ENCODE data around the gene RPS29. TPM values are rescaled to one million over a fixed set of nuclear protein-coding genes. Genes with fewer than 3 reads are reported as not detected.

The RPS29 gene
- polyA plus RNA-seq, 1 of the 3 experiments (the other 2 are of a cell fraction): 11,220 TPM

- CTCF ChIA-PET: interaction anchor here (0.8 to 6.1 kb wide), 4 partner anchors 9 to 230 kb away, joined by 5 to 39 read pairs (median 7); partner anchors contain the start of genes DNAAF2 and NEMF
These were observed 37.2 kb upstream of the RPS29 start for GRCh38 chr14:49623387-49623786.

More at GRCh38 chr14:49623387-49623786, 37.2 kb upstream of the RPS29 start:
- H2AFZ ChIP-seq (ENCODE audit: low read depth): no peak overlapping the region
- peaks cover 18% of the 10 kb centered on the region for H3F3A ChIP-seq (replicated peaks; ENCODE audit: insufficient read depth)
- 57% methylated on average over 3 of the region's 3 CpGs for WGBS (ENCODE audit: low lambda C conversion rate)
- peaks cover 36% of the 10 kb centered on the region for H4K20me1 ChIP-seq (ENCODE audit: insufficient read depth)
- no peak overlapping the region; a peak in 1 of 4 replicates for H3K27ac ChIP-seq (ENCODE audit: low read depth in 2 of 2, low read length in 1 of 2)
- peak overlapping the region in 1 of 2 experiments; percentile 96; a peak in 3 of 4 replicates for H3K4me3 ChIP-seq (ENCODE audit: low read depth in 2 of 2, low read length in 1 of 2)
- H3K9me2 ChIP-seq: no peaks in the 10 kb centered on the region
- POLR2A ChIA-PET: no interaction called here
- DNase-seq: no peak
- peak overlapping the region; percentile 87 for H3K4me2 ChIP-seq
- H3K4me1 ChIP-seq (ENCODE audit: control insufficient read depth in 1 of 2, insufficient read depth in 2 of 2, low read depth in 1 of 2, low read length in 1 of 2): peaks cover 19 to 22% of the 10 kb centered on the region in 2 experiments
- H3K9ac ChIP-seq: peak overlapping the region; percentile 95; the same call in 1 of the 2 replicates
- H3K36me3 ChIP-seq (replicated peaks in 1 of 2; ENCODE audit: control insufficient read depth in 1 of 2, insufficient read depth in 2 of 2, low read length in 1 of 2): peaks cover 28 to 37% of the 10 kb centered on the region in 2 experiments
- H3K9me3 ChIP-seq: no peaks in the 10 kb centered on the region
- H3K27me3 ChIP-seq (ENCODE audit: insufficient read depth): no peaks in the 10 kb centered on the region
- peaks cover 89% of the 10 kb centered on the region for H3K79me2 ChIP-seq (ENCODE audit: insufficient read depth)
- TF ChIP-seq REST (IDR thresholded peaks at IDR 0.05; ENCODE audit: low read depth, low read length) (no peak), RCOR1 (IDR thresholded peaks at IDR 0.05; ENCODE audit: low read length) (no peak), USF2 (IDR thresholded peaks at IDR 0.05; ENCODE audit: borderline replicate concordance, low read depth, low read length) (no peak), ELF1 (IDR thresholded peaks at IDR 0.05) (no peak), NFIC (IDR thresholded peaks at IDR 0.05; ENCODE audit: borderline replicate concordance) (no peak), SIN3A (IDR thresholded peaks at IDR 0.05; ENCODE audit: borderline replicate concordance, low read depth, low read length) (no peak), RAD21 (IDR thresholded peaks at IDR 0.05; ENCODE audit: low read length) (no peak), PBX3 (IDR thresholded peaks at IDR 0.05) (no peak), IRF3 (IDR thresholded peaks at IDR 0.05; ENCODE audit: low read depth, low read length) (no peak), USF1 (IDR thresholded peaks at IDR 0.05; ENCODE audit: borderline replicate concordance, low read depth) (no peak), FOSL2 (IDR thresholded peaks at IDR 0.05; ENCODE audit: borderline replicate concordance, low read depth) (no peak)
